ENCODE data around the gene SLC25A18. TPM values are rescaled to one million over a fixed set of nuclear protein-coding genes. Genes with fewer than 3 reads are reported as not detected.
A peak's percentile ranks its signal among the peaks of the same experiment; 100 is the strongest.

Gene SLC25A18
- total and polyA plus RNA-seq, 4 donors, result 18.8 to 84.7 (median 69.8) TPM

- TF ChIP-seq, protein P1, sequence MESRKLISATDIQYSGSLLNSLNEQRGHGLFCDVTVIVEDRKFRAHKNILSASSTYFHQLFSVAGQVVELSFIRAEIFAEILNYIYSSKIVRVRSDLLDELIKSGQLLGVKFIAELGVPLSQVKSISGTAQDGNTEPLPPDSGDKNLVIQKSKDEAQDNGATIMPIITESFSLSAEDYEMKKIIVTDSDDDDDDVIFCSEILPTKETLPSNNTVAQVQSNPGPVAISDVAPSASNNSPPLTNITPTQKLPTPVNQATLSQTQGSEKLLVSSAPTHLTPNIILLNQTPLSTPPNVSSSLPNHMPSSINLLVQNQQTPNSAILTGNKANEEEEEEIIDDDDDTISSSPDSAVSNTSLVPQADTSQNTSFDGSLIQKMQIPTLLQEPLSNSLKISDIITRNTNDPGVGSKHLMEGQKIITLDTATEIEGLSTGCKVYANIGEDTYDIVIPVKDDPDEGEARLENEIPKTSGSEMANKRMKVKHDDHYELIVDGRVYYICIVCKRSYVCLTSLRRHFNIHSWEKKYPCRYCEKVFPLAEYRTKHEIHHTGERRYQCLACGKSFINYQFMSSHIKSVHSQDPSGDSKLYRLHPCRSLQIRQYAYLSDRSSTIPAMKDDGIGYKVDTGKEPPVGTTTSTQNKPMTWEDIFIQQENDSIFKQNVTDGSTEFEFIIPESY (IDR thresholded peaks at IDR 0.05), result no peak
- TF ChIP-seq FOXA2 (IDR thresholded peaks at IDR 0.05), result no peak
These were observed 74.8 kb downstream of the SLC25A18 start (continued) for GRCh38 chr22:17638182-17638431.

DNA sequence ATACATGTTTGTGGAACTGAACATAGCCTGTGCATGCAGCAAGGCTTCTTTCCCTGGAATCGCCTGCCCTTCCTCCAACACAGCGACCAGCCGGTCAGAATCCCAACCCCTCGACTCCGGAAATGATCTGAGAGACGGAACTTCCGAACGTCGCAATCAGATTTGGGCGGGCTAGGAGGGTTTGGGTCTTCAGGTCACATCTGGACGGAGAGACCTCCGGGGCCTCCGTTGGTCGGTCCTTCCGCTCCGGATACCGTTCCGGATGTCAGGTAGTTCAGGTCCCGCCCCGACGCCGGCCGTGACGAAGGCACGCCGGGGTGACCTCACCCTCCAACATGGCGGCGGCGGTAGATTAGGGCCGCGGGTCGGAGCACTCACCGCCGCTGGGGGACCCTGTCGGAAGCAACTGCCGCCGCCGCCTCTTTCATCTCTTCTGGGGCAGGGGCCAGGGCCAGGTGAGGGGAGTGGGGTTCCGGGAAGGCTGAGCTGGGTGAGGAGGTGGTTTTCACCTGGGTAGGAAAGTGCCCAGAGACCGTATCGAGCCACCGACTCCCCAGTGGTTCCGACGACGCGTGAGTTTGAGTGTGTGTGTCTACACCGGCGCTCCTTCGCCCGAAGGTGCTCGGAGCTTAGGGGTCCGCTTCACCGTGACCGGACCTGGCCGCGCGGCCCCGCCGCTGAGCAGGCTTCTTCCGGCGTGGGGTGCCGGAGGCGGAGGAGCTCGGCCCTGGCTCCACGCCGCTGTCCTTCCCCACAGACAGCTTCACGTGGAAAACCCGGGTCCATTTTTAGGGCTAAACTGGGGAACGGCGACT is 75.3 kb downstream of the SLC25A18 start, which contains the start of gene BCL2L13:
Gene BCL2L13, plus strand, starts transcription at position 326 of the 815 bp plus-strand sequence. CDS start 16,955 bp downstream, outside the sequence.
- peak within 1 kb of the TSS; percentile 97 to 100 for H3K27ac ChIP-seq (ENCODE audit: low read depth in 1 of 2, low read length in 2 of 2)
- no peaks in the 10 kb centered on the region for H3K27me3 ChIP-seq (ENCODE audit: control insufficient read depth in 4 of 4, insufficient read depth in 4 of 4, low read length in 3 of 4)
- under 1% methylated on average over 70 of the region's 70 CpGs for WGBS
- peak within 1 kb of the TSS; percentile 100 for H3K9ac ChIP-seq (ENCODE audit: low read depth in 1 of 2, low read length in 2 of 2)
- H3K36me3 ChIP-seq (ENCODE audit: control insufficient read depth in 4 of 4, insufficient read depth in 3 of 4, low read depth in 1 of 4, low read length in 3 of 4), result no peaks in the 10 kb centered on the region
- TF ChIP-seq MAX (IDR thresholded peaks at IDR 0.05) (peak; percentile 60), ATF3 (IDR thresholded peaks at IDR 0.05) (peak; percentile 83), RXRA (IDR thresholded peaks at IDR 0.05) (peak; percentile 74 to 86), YY1 (IDR thresholded peaks at IDR 0.05) (peak; percentile 99), RAD21 (IDR thresholded peaks at IDR 0.05) (peak in 1 of 2 donors; percentile 48), TAF1 (conservative IDR thresholded peaks at IDR 0.05) (peak; percentile 77), GABPA (IDR thresholded peaks at IDR 0.05 in 1 of 2, conservative IDR thresholded peaks at IDR 0.05 in 1 of 2) (peak; percentile 81 to 95), JUND (IDR thresholded peaks at IDR 0.05) (peak; percentile 96 to 97), SP1 (IDR thresholded peaks at IDR 0.05) (no peak), FOXA1 (IDR thresholded peaks at IDR 0.05) (no peak), CTCF (IDR thresholded peaks at IDR 0.05; ENCODE audit: low read depth, low read length, missing input control) (no peak), NR2F2 (IDR thresholded peaks at IDR 0.05) (peak; percentile 95), HNF4A (conservative IDR thresholded peaks at IDR 0.05) (peak; percentile 37 to 43), REST (IDR thresholded peaks at IDR 0.05) (peak; percentile 61), HNF4G (IDR thresholded peaks at IDR 0.05) (no peak), EGR1 (IDR thresholded peaks at IDR 0.05; ENCODE audit: low read depth in 2 of 2) (peak; percentile 40 to 62), FOXA2 (IDR thresholded peaks at IDR 0.05) (no peak)
- TF ChIP-seq, protein P1 (IDR thresholded peaks at IDR 0.05), result peak; percentile 63
- peak; percentile 91 for DNase-seq (ENCODE audit: low spot score)
- peaks cover 4 to 15% (median 6%) of the 10 kb centered on the region in 4 donors for H3K4me1 ChIP-seq (ENCODE audit: control insufficient read depth in 4 of 4, insufficient read depth in 4 of 4, low read length in 3 of 4)
- H3K9me3 ChIP-seq (ENCODE audit: control insufficient read depth in 4 of 4, low read length in 3 of 4), result no peaks in the 10 kb centered on the region
- peak within 1 kb of the TSS; percentile 82 to 100 (median 83) for H3K4me3 ChIP-seq (ENCODE audit: low read depth in 1 of 3, low read length in 3 of 3)
